Astrocyte (in vitro differentiated cells and primary cell): ENCODE measurements around the gene GSG1L.

Experiments used
- CTCF ChIP-seq: IDR thresholded peaks from 2 replicates; pipeline ENCODE4 v1.5.1; 2011; ENCODE audit warnings: low read depth, mild to moderate bottlenecking, inconsistent platforms, low read length, moderate library complexity; ENCODE audit not compliant: insufficient read depth
- EZH2 ChIP-seq: IDR thresholded peaks from 2 replicates; pipeline ENCODE4 v1.6.1; 2012; ENCODE audit warnings: mild to moderate bottlenecking, low read length, inconsistent platforms; ENCODE audit not compliant: insufficient read depth

DNA sequence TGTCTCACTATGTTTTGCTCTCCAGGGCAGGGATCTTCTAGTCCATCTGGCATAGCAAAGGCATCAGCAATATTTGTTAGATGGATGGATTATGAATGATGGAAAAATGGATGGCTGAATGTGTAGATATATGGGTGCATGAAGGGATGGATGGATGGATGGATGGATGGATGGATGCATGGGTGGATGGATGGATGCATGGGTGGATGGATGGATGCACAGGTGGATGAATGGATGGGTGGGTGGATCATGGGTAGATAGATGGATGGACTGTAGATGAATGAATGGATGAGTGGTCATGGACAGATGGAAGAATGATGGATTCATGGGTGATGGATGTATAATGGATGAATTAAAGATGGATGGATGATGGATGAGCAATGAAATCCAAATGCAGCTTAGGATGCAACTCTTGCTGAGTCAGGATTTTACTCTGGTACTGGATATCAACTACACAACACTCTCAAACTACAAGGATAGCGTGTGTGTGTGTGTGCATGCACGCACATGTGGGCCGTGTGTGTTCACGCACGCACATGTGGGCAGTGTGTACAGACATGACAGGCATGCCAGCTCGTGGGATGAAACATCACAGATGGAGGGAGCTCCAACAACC, 34.0 kb downstream of the GSG1L start:
- TF ChIP-seq CTCF, result no peak
- TF ChIP-seq EZH2, result no peak
